HUES6 (cell line): ENCODE data around the gene PODN.

Source experiments
- H3K27ac ChIP-seq: 2 replicates; pipeline ENCODE4 v1.7.0; 2013; ENCODE audit warnings: low read depth, mild to moderate bottlenecking, low read length, inconsistent platforms
- H3K27me3 ChIP-seq: 2 replicates; pipeline ENCODE4 v1.6.1; 2013; ENCODE audit warnings: low read length; ENCODE audit not compliant: control insufficient read depth, insufficient read depth
- H3K36me3 ChIP-seq: 2 replicates; pipeline ENCODE4 v1.6.1; 2013; ENCODE audit warnings: low read length; ENCODE audit not compliant: control insufficient read depth, insufficient read depth
- H3K4me1 ChIP-seq: 2 replicates; pipeline ENCODE4 v1.6.1; 2013; ENCODE audit warnings: low read length; ENCODE audit not compliant: control insufficient read depth, insufficient read depth
- H3K4me3 ChIP-seq: 2 replicates; pipeline ENCODE4 v1.5.1; 2013; ENCODE audit warnings: low read depth, low read length
- H3K9ac ChIP-seq: one replicate; pipeline ENCODE4 v1.6.1; 2013; ENCODE audit warnings: mild to moderate bottlenecking, low read length
- H3K9me3 ChIP-seq: 2 replicates; pipeline ENCODE4 v1.6.1; 2013; ENCODE audit warnings: low read depth, low read length; ENCODE audit not compliant: control insufficient read depth, insufficient read depth

Gene PODN

GRCh38 chr1:53111073-53111556, 49.1 kb downstream of the PODN start:
- Histone ChIP-seq H3K4me3 (no peak overlapping the region), H3K27ac (no peak overlapping the region), H3K27me3 (peaks cover 4% of the 10 kb centered on the region; the same call in 1 of the 2 replicates), H3K9ac (no peak overlapping the region), H3K9me3 (peaks cover 4% of the 10 kb centered on the region), H3K4me1 (peaks cover 34% of the 10 kb centered on the region), H3K36me3 (no peaks in the 10 kb centered on the region)

GRCh38 chr1:53111693-53112092, 49.7 kb downstream of the PODN start:
- Histone ChIP-seq H3K36me3 (no peaks in the 10 kb centered on the region), H3K9ac (no peak overlapping the region), H3K4me1 (peaks cover 38% of the 10 kb centered on the region), H3K27ac (no peak overlapping the region), H3K27me3 (peaks cover 4% of the 10 kb centered on the region; the same call in 1 of the 2 replicates), H3K4me3 (no peak overlapping the region), H3K9me3 (peaks cover 4% of the 10 kb centered on the region)

GRCh38 chr1:53112271-53112774, 50.3 kb downstream of the PODN start:
- Histone ChIP-seq H3K27me3 (peaks cover 4% of the 10 kb centered on the region; the same call in 1 of the 2 replicates), H3K4me3 (no peak overlapping the region), H3K27ac (no peak overlapping the region)

GRCh38 chr1:53112861-53113260, 50.8 kb downstream of the PODN start:
- Histone ChIP-seq H3K27me3 (peaks cover 4% of the 10 kb centered on the region; the same call in 1 of the 2 replicates), H3K9me3 (peaks cover 4% of the 10 kb centered on the region), H3K36me3 (no peaks in the 10 kb centered on the region), H3K4me1 (peaks cover 33% of the 10 kb centered on the region), H3K27ac (no peak overlapping the region), H3K9ac (no peak overlapping the region), H3K4me3 (no peak overlapping the region)

More at GRCh38 chr1:53112271-53112774, 50.3 kb downstream of the PODN start:
- Histone ChIP-seq H3K36me3 (no peaks in the 10 kb centered on the region), H3K4me1 (peaks cover 38% of the 10 kb centered on the region), H3K9ac (no peak overlapping the region), H3K9me3 (peaks cover 4% of the 10 kb centered on the region)

GRCh38 chr1:53114090-53114489, 52.1 kb downstream of the PODN start:
- no peak overlapping the region for H3K27ac ChIP-seq
- H3K27me3 ChIP-seq: peaks cover 4% of the 10 kb centered on the region; the same call in 1 of the 2 replicates
- H3K4me3 ChIP-seq: no peak overlapping the region

GRCh38 chr1:53114581-53115400, 52.8 kb downstream of the PODN start:
- peaks cover 4% of the 10 kb centered on the region; the same call in 1 of the 2 replicates for H3K27me3 ChIP-seq
- no peak overlapping the region for H3K27ac ChIP-seq
- H3K4me1 ChIP-seq: peaks cover 28% of the 10 kb centered on the region
- H3K9me3 ChIP-seq: peaks cover 4% of the 10 kb centered on the region
- no peaks in the 10 kb centered on the region for H3K36me3 ChIP-seq
- no peak overlapping the region for H3K4me3 ChIP-seq
- no peak overlapping the region for H3K9ac ChIP-seq

More at GRCh38 chr1:53114090-53114489, 52.1 kb downstream of the PODN start:
- Histone ChIP-seq H3K9ac (no peak overlapping the region), H3K36me3 (no peaks in the 10 kb centered on the region), H3K4me1 (peaks cover 26% of the 10 kb centered on the region), H3K9me3 (peaks cover 4% of the 10 kb centered on the region)

- H3K9me3 ChIP-seq: peaks cover 4% of the 10 kb centered on the region
- peaks cover 34% of the 10 kb centered on the region for H3K4me1 ChIP-seq
- H3K27me3 ChIP-seq: peaks cover 4% of the 10 kb centered on the region; the same call in 1 of the 2 replicates
- H3K27ac ChIP-seq: no peak overlapping the region
- H3K9ac ChIP-seq: no peak overlapping the region
- H3K36me3 ChIP-seq: no peaks in the 10 kb centered on the region
- H3K4me3 ChIP-seq: no peak overlapping the region
Measured at GRCh38 chr1:53115403-53116306, 53.6 kb downstream of the PODN start.

GRCh38 chr1:53116307-53116810, 54.3 kb downstream of the PODN start:
- Histone ChIP-seq H3K9ac (no peak overlapping the region), H3K36me3 (no peaks in the 10 kb centered on the region), H3K4me1 (peaks cover 27% of the 10 kb centered on the region), H3K27ac (no peak overlapping the region), H3K27me3 (peaks cover 4% of the 10 kb centered on the region; the same call in 1 of the 2 replicates), H3K9me3 (peaks cover 4% of the 10 kb centered on the region), H3K4me3 (no peak overlapping the region)

- H3K4me1 ChIP-seq: peaks cover 30% of the 10 kb centered on the region
- no peak overlapping the region for H3K9ac ChIP-seq
- H3K27me3 ChIP-seq: peaks cover 4% of the 10 kb centered on the region; the same call in 1 of the 2 replicates
- peaks cover 4% of the 10 kb centered on the region for H3K9me3 ChIP-seq
- no peak overlapping the region for H3K27ac ChIP-seq
- no peak overlapping the region for H3K4me3 ChIP-seq
- no peaks in the 10 kb centered on the region for H3K36me3 ChIP-seq
Measured at GRCh38 chr1:53116933-53117600, 55.1 kb downstream of the PODN start.

GRCh38 chr1:53117836-53118235, 55.8 kb downstream of the PODN start:
- H3K9me3 ChIP-seq: no peaks in the 10 kb centered on the region
- H3K27me3 ChIP-seq: peaks cover 4% of the 10 kb centered on the region; the same call in 1 of the 2 replicates
- H3K4me1 ChIP-seq: peaks cover 33% of the 10 kb centered on the region
- no peak overlapping the region for H3K9ac ChIP-seq
- H3K4me3 ChIP-seq: no peak overlapping the region
- no peak overlapping the region for H3K27ac ChIP-seq
- H3K36me3 ChIP-seq: no peaks in the 10 kb centered on the region
